Epithelial cell of esophagus (primary cell): ENCODE measurements around the gene AOPEP.

Source experiments
- DNase-seq: peaks from one replicate; pipeline ENCODE4 v3.0.0; 2010; ENCODE audit warnings: low read depth
- H3K4me3 ChIP-seq: 2 replicates; pipeline ENCODE4 v1.5.1; 2011; ENCODE audit warnings: mild to moderate bottlenecking, low read length, control low read depth
- TF ChIP-seq, protein P1 (sequence below): IDR thresholded peaks from 2 replicates; pipeline ENCODE4 v1.5.1; 2011; ENCODE audit warnings: low read depth, mild to moderate bottlenecking, low read length, control low read depth, inconsistent platforms; ENCODE audit not compliant: insufficient read depth; ENCODE audit errors: missing control alignments

AOPEP gene

DNA sequence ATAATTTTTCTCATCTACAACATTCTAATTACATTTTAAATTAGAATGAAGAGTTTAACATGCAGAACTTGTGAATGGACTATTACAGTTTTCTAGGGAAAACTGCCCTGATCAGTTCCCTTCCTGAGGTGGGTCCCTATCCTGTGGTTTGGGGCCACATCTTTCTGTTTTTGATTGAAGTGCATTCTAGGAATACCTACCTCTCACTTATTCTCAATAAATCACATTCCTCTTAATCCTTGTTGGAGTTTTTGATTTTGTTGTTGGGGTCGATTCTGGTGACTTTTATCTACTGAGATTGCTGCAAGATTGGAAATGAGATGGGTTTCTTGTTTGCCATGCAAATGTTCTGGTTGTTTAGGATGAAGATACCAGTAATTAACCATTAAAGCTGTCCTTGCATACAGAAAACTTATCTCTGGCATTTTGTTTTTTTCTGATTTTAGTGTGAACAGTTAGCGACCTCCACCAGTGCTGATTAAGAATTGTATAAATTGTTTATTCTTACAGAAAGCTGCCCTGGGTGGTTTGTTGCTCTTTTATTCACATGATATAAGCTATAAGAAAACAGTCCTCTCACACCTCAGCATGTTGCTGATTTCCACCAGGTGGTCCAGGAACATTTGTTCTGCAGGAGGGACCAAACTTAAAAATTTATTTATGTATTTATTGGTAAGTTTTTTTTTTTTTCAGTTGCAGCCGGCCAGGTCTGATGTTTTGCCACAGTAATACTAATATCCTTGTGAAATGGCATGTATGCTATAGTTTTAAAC lies 321.1 kb downstream of the AOPEP start:
- H3K4me3 ChIP-seq: peak overlapping the region; percentile 1
- no peak for DNase-seq
- TF ChIP-seq, protein P1, sequence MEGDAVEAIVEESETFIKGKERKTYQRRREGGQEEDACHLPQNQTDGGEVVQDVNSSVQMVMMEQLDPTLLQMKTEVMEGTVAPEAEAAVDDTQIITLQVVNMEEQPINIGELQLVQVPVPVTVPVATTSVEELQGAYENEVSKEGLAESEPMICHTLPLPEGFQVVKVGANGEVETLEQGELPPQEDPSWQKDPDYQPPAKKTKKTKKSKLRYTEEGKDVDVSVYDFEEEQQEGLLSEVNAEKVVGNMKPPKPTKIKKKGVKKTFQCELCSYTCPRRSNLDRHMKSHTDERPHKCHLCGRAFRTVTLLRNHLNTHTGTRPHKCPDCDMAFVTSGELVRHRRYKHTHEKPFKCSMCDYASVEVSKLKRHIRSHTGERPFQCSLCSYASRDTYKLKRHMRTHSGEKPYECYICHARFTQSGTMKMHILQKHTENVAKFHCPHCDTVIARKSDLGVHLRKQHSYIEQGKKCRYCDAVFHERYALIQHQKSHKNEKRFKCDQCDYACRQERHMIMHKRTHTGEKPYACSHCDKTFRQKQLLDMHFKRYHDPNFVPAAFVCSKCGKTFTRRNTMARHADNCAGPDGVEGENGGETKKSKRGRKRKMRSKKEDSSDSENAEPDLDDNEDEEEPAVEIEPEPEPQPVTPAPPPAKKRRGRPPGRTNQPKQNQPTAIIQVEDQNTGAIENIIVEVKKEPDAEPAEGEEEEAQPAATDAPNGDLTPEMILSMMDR: no peak

DNA sequence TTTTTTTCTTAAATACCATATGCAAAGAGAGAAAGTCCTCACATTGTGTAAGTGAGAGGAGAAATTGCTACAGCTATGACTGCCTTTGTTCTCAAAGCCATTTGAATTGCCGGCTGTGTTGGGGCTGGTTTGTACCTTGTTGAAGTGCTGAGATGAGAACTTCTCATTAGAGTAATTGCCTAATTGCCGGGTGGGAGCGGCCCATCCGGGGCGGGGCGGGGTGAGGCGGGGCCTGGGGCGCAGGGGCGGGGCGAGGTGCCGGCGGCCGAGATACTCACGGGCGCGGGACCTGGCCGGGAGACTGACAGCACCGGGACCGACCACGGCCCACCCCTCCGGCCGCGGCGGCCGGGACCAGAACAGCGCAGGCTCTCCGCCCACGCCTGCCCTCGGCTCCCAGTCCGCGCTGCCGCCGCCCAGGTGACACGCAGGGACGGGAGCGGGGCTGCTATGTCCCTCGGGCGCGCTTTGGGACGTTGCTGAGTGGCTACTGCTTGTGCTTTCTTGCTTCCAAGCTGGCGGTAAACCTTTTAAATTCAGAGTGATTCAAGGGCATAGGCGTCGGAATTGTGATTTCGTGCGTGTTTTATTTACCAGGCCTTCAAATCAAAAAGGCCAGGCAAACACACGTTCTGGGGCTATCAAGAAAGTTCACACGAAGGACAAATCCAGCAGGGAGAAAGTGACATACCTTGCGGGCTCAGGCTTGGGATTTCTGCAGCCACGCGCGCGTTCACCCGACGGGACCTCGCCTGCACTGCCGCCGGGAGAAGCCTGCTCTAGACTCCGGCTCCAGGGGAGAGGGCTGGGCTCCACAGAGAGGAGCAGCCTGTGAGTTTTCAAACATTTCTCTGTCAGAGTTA lies 322.0 kb downstream of the AOPEP start:
- TF ChIP-seq, protein P1: no peak
- peak overlapping the region; percentile 81 for H3K4me3 ChIP-seq
- peak; percentile 93 for DNase-seq

DNA sequence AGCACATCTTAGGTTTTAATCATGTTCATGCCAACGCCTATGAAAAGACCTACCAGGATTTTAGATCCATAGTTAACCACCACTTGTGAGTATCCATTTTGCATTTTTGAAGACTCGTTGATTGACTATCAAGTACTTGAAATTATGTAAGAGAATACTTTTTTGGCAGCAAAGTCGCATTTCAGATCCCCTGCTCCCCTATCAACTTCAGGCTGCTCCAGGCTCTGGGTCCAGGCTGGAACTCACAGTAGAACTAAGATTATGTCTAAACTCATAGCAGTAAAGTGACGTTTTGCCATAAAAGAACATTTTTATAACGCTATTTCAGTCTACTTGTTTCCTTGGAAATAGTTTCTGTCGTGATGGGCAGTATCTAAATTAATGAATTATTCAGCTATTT lies 323.3 kb downstream of the AOPEP start:
- no peak for DNase-seq
- peak overlapping the region; percentile 81 for H3K4me3 ChIP-seq
- TF ChIP-seq, protein P1: no peak

DNA sequence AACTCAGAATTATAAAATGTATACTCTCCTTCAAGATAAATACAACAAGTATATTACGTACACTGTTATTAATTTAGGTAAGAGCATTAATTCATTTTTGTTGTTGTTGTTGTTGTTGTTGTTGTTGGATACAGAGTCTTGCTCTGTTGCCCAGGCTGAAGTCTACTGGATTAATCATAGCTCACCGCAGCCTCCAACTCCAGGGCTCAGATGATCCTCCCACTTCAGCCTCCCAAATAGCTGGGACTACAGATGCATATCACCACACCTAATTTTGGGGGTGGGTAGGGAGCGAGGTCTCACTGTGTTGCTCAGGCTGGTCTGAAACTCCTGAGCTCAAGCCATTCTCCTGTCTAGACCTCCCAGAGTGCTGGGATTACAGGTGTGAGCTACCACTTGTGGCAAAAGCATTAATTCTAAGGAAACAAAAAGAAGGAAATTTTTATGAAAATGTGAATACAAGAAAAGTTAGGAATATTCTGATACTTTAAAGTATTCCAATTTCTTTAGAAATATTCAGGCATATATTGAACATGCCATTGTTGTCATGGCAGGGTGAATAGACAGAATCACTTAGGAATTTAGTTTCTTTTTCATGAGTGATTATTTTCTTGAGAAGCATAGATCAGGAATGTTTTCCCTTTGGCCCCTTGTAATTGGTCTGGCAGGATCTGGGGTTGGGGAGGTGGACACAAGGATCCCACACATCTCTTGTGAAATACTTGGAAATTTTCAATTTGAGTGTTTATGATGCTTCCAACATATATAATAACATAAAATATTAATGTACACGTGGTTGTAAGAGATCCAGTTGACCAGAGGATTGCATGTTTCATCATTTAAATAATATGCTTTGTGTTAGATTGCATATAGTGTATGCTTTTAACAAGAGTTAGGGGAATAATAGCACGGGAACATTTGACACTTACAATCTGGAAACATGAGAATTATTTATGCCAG lies 327.4 kb downstream of the AOPEP start:
- DNase-seq: no peak
- no peak overlapping the region for H3K4me3 ChIP-seq

DNA sequence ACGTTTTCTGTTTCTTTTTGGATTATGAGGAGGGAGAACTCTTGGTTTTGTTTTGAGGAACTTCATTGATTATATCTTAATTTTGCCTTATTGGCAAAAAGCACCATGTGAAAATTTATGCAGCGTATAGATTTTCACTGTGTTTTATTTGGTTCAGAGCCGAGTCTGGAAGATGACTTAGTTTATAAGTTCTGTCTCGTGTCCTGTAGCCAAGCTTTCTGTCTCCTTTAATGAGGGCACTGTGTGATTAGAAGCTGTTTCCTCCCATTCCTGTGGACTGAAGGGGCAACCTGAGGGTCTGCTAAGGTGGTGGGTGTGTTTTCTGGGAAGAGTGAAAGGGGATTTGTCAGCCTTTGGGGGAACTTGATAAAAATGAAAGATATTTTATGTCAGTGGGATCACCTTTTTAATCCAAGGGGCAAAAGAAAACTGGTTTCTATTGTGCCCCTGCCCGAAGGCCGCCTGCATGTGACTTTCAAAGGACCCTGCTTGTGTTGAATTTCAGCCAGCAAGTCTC lies 328.9 kb downstream of the AOPEP start:
- peak overlapping the region; percentile 15 for H3K4me3 ChIP-seq
- no peak for DNase-seq
- TF ChIP-seq, protein P1: no peak

More for the DNA sequence above, 327.4 kb downstream of the AOPEP start:
- TF ChIP-seq, protein P1: no peak
